ENCODE results near the gene ID4. TPM values are rescaled to one million over a fixed set of nuclear protein-coding genes. Genes with fewer than 3 reads are reported as not detected.

ID4 gene
- total and polyA plus RNA-seq, 2 of the 4 experiments (the other 2 are of a cell fraction): 3.0 to 3.6 TPM

DNA sequence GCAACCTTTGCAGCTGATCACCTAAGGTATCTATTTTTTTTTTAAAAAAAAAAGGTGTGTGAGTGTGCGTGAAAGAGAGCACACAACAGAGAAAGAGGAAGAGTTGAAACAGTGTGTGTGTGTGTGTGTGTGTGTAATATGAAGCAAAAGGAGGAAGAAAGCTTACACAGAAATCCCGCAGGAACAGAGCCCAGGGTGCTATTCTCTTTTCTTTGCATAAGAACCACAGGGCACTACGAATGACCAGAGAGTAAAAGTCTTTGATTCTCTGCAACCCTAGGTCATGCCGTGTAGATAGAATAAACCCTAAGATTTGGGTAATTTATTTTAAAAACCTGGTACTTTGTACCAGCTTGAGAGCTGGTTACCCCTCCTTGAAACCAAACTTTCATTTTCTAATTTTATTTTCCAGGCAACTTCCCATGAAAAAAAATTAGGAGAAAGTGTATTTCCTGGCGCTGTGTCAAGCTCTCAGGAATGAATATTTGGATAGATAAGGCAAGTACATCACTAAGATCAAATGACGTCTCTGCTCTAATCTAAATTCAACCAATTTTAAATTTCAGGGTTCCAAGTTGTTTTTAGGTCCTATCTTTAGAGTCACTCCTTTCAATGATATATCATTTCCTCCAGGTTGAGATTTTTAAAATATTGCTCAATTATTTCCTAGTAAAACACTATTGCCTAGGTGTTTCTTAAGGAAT lies 47.9 kb upstream of the ID4 start:
- no peak overlapping the region for H2BK20ac ChIP-seq (ENCODE audit: low read depth, low read length)
- no peak overlapping the region for H3K27ac ChIP-seq (ENCODE audit: insufficient read depth, low read length)
- no peaks in the 10 kb centered on the region for H4K20me1 ChIP-seq (ENCODE audit: insufficient read depth, low read length)
- H3K4ac ChIP-seq (ENCODE audit: low read depth, low read length): no peak overlapping the region
- H3K27me3 ChIP-seq (ENCODE audit: control insufficient read depth, insufficient read depth, low read length): no peaks in the 10 kb centered on the region
- no peaks in the 10 kb centered on the region for H3K9me3 ChIP-seq (ENCODE audit: control insufficient read depth, insufficient read depth, low read length)
- no peak overlapping the region; the same call in 1 of the 2 replicates for H4K5ac ChIP-seq (ENCODE audit: low read depth, low read length)
- H3K4me1 ChIP-seq (ENCODE audit: control insufficient read depth, insufficient read depth, low read length): peaks cover 6% of the 10 kb centered on the region
- H2BK15ac ChIP-seq (ENCODE audit: low read depth, low read length): no peak overlapping the region
- no peak overlapping the region for H3K23ac ChIP-seq (ENCODE audit: low read depth, low read length)
- H4K8ac ChIP-seq (ENCODE audit: low read depth in 2 of 2, low read length in 2 of 2): peak overlapping the region in 1 of 2 experiments; percentile 15; a peak in 1 of 4 replicates
- H3K56ac ChIP-seq (ENCODE audit: extremely low read depth, insufficient read depth, low read length): no peak overlapping the region
- peaks cover 3% of the 10 kb centered on the region; the same call in 1 of the 2 replicates for H3K9me1 ChIP-seq (ENCODE audit: insufficient read depth, low read length)
- no peak overlapping the region for H2AK9ac ChIP-seq (replicated peaks; ENCODE audit: low read depth, low read length, poor library complexity)
- H3K4me2 ChIP-seq (ENCODE audit: low read depth, low read length): peak overlapping the region; percentile 40; the same call in 1 of the 2 replicates
- no peak overlapping the region for H2AK5ac ChIP-seq (ENCODE audit: low read depth, low read length)
- no CpG with 5 or more reads among the region's 6 CpGs for WGBS, 2 experiments (ENCODE audit: extremely low coverage in 2 of 2, insufficient read length in 1 of 2)
- intact Hi-C loops (cut with micrococcal nuclease): no loop called here
- H3K36me3 ChIP-seq (ENCODE audit: control insufficient read depth, insufficient read depth, low read length): no peaks in the 10 kb centered on the region
- no peak overlapping the region for H4K91ac ChIP-seq (ENCODE audit: insufficient read depth, low read depth, low read length)
- no peak overlapping the region for H2BK120ac ChIP-seq (ENCODE audit: low read depth, low read length)
- no peak overlapping the region; the same call in 1 of the 2 replicates for H3K9ac ChIP-seq (ENCODE audit: low read depth, low read length)
- no peaks in the 10 kb centered on the region for H3K79me1 ChIP-seq (ENCODE audit: low read depth in 1 of 2, low read length in 2 of 2)
- BruUV-seq (replicated peaks): no TSS peak
- dilution Hi-C loops (cut with HindIII; ENCODE audit: low sequenced_read_pairs, unreplicated experiment): no loop called here
- in situ Hi-C loops (cut with MboI; ENCODE audit: low sequenced_read_pairs): no loop called here
- ATAC-seq (ENCODE audit: low read depth): no peak; the same call in 1 of the 2 replicates
- POLR2A ChIA-PET (ENCODE audit: unreplicated experiment): no interaction called here
- TF ChIP-seq SMC3 (IDR thresholded peaks at IDR 0.05; ENCODE audit: low read depth, low read length): no peak
- no peak for TF ChIP-seq RFX5 (IDR thresholded peaks at IDR 0.05; ENCODE audit: low read depth, low read length)
- no peak for TF ChIP-seq RCOR1 (IDR thresholded peaks at IDR 0.05; ENCODE audit: insufficient replicate concordance, low read length)
- no peak for TF ChIP-seq MAFK (IDR thresholded peaks at IDR 0.05; ENCODE audit: low read depth, low read length)
- no peak for TF ChIP-seq RAD21 (IDR thresholded peaks at IDR 0.05; ENCODE audit: low read length)
- TF ChIP-seq FOS (IDR thresholded peaks at IDR 0.05; ENCODE audit: low read depth, low read length): no peak
- no peak for TF ChIP-seq MAZ (IDR thresholded peaks at IDR 0.05; ENCODE audit: borderline replicate concordance, low read depth, low read length)
- no peak for TF ChIP-seq MXI1 (IDR thresholded peaks at IDR 0.05; ENCODE audit: borderline replicate concordance, low read depth, low read length)
- TF ChIP-seq USF2 (IDR thresholded peaks at IDR 0.05; ENCODE audit: low read depth, low read length): no peak
- no peak for TF ChIP-seq BHLHE40 (IDR thresholded peaks at IDR 0.05; ENCODE audit: low read depth, low read length)
- TF ChIP-seq, protein P1, sequence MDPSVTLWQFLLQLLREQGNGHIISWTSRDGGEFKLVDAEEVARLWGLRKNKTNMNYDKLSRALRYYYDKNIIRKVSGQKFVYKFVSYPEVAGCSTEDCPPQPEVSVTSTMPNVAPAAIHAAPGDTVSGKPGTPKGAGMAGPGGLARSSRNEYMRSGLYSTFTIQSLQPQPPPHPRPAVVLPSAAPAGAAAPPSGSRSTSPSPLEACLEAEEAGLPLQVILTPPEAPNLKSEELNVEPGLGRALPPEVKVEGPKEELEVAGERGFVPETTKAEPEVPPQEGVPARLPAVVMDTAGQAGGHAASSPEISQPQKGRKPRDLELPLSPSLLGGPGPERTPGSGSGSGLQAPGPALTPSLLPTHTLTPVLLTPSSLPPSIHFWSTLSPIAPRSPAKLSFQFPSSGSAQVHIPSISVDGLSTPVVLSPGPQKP (IDR thresholded peaks at IDR 0.05; ENCODE audit: borderline replicate concordance, low read depth, low read length): no peak
- TF ChIP-seq, protein P2, sequence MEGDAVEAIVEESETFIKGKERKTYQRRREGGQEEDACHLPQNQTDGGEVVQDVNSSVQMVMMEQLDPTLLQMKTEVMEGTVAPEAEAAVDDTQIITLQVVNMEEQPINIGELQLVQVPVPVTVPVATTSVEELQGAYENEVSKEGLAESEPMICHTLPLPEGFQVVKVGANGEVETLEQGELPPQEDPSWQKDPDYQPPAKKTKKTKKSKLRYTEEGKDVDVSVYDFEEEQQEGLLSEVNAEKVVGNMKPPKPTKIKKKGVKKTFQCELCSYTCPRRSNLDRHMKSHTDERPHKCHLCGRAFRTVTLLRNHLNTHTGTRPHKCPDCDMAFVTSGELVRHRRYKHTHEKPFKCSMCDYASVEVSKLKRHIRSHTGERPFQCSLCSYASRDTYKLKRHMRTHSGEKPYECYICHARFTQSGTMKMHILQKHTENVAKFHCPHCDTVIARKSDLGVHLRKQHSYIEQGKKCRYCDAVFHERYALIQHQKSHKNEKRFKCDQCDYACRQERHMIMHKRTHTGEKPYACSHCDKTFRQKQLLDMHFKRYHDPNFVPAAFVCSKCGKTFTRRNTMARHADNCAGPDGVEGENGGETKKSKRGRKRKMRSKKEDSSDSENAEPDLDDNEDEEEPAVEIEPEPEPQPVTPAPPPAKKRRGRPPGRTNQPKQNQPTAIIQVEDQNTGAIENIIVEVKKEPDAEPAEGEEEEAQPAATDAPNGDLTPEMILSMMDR (conservative IDR thresholded peaks at IDR 0.05; ENCODE audit: low read depth, low read length): no peak
- no peak for TF ChIP-seq NFE2L2 (IDR thresholded peaks at IDR 0.05; ENCODE audit: low read depth, low read length)
- no peak for TF ChIP-seq POLR2A (IDR thresholded peaks at IDR 0.05; ENCODE audit: low read depth, low read length)
- no peak for TF ChIP-seq CHD1 (IDR thresholded peaks at IDR 0.05; ENCODE audit: low read depth, low read length)
- no peak for TF ChIP-seq CEBPB (IDR thresholded peaks at IDR 0.05; ENCODE audit: low read depth, low read length)
- CTCF ChIA-PET: no interaction called here
- H3K18ac ChIP-seq (ENCODE audit: low read depth, low read length): no peak overlapping the region
- H2AFZ ChIP-seq (replicated peaks; ENCODE audit: low read length, poor library complexity): no peak overlapping the region
- no peak overlapping the region for H2BK5ac ChIP-seq (ENCODE audit: low read depth, low read length, poor library complexity, severe bottlenecking)
- peak; percentile 26 for DNase-seq
- H3K14ac ChIP-seq (replicated peaks; ENCODE audit: low read depth, low read length): no peak overlapping the region
- no peak overlapping the region for H3K4me3 ChIP-seq (ENCODE audit: insufficient read depth, low read depth, low read length)
